Thoracic aorta (tissue), 2 donors: Measurements from ENCODE around the gene FAM3C. TPM values are rescaled to one million over a fixed set of nuclear protein-coding genes. Genes with fewer than 3 reads are reported as not detected.

Experiments used
- ATAC-seq: fragments of 150-250 bp; one replicate; pipeline ENCODE4 v1.8.0; 2017; ENCODE audit warnings: low read depth; ENCODE audit not compliant: insufficient number of reproducible peaks, low FRiP score
- DNase-seq: peaks from one replicate; pipeline ENCODE4 v3.0.0-alpha.2; 2020; ENCODE audit warnings: low spot score
- H3K27ac ChIP-seq, 2 donors: fragments of 200-600 bp; sonication (generic); 1 replicate in 1 of 2; 2 replicates in 1 of 2; pipeline ENCODE4 v1.5.1; 2016; ENCODE audit warnings: mild to moderate bottlenecking in 2 of 2, moderate library complexity in 2 of 2
- H3K27me3 ChIP-seq: fragments of 200-600 bp; sonication (generic); replicated peaks from 2 replicates; pipeline ENCODE4 v1.6.0; 2016; ENCODE audit warnings: mild to moderate bottlenecking; ENCODE audit not compliant: insufficient read depth
- H3K36me3 ChIP-seq: fragments of 200-600 bp; sonication (generic); one replicate; pipeline ENCODE4 v1.5.1; 2016
- H3K4me1 ChIP-seq, 2 donors: fragments of 200-600 bp; sonication (generic); 1 replicate in 1 of 2; 2 replicates in 1 of 2; pipeline versions ENCODE4 v1.5.1 to v1.6.0; 2016; ENCODE audit warnings: low read depth in 2 of 2, mild to moderate bottlenecking in 1 of 2; ENCODE audit not compliant: control insufficient read depth in 1 of 2
- H3K4me3 ChIP-seq: fragments of 200-600 bp; sonication (generic); 2 replicates; pipeline ENCODE4 v1.5.1; 2016; ENCODE audit warnings: mild to moderate bottlenecking
- H3K9me3 ChIP-seq: fragments of 200-600 bp; sonication (generic); 2 replicates; pipeline ENCODE4 v1.5.1; 2016
- total RNA-seq, 2 donors: library from RNA; depleted of rRNA; stranded (reverse); fragments of >200 nt; gene quantifications; one replicate each; pipeline versions ENCODE4 v1.1.0 to v1.2.3, GENCODE V29; 2016
- TF ChIP-seq, protein P1 (sequence below): fragments of 200-600 bp; sonication (generic); IDR thresholded peaks from one replicate; pipeline ENCODE4 v1.5.1; 2019; ENCODE audit warnings: antibody characterized with exemption

FAM3C gene
- total RNA-seq, 2 donors from 2014 or later = 38.9 to 50.2 TPM

DNA sequence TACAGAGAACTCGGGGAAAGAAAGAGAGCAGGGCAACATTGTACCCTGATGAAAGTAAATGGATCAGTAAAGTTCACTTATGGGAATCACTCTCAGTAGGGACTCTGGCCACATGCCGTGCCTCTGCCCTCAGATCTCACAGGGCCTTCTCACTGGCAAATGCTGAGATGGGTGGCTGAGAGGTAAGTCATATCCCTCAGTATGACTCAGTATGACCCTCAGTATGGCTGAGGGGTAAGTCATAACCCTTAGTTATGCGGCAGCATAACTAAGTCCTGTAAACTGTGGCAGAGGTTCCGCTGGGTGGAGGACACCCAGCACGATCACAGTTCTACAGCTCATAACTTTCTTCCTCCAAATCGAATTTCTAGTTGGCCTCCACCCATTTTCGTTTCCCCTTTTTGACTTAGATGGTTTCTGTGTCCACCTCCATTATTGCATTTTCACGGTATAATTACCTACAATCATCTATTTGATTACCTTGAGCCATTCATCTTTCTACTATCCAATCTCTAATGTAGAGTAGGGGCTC is 93.8 kb downstream of the FAM3C start:
- H3K27ac ChIP-seq = no peak overlapping the region
- TF ChIP-seq, protein P1, sequence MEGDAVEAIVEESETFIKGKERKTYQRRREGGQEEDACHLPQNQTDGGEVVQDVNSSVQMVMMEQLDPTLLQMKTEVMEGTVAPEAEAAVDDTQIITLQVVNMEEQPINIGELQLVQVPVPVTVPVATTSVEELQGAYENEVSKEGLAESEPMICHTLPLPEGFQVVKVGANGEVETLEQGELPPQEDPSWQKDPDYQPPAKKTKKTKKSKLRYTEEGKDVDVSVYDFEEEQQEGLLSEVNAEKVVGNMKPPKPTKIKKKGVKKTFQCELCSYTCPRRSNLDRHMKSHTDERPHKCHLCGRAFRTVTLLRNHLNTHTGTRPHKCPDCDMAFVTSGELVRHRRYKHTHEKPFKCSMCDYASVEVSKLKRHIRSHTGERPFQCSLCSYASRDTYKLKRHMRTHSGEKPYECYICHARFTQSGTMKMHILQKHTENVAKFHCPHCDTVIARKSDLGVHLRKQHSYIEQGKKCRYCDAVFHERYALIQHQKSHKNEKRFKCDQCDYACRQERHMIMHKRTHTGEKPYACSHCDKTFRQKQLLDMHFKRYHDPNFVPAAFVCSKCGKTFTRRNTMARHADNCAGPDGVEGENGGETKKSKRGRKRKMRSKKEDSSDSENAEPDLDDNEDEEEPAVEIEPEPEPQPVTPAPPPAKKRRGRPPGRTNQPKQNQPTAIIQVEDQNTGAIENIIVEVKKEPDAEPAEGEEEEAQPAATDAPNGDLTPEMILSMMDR = no peak
- DNase-seq (no peak), ATAC-seq (no peak)
- H3K9me3 ChIP-seq = no peaks in the 10 kb centered on the region
- no peak overlapping the region for H3K4me3 ChIP-seq
- no peaks in the 10 kb centered on the region for H3K4me1 ChIP-seq
- no peaks in the 10 kb centered on the region for H3K27me3 ChIP-seq
- H3K36me3 ChIP-seq = no peaks in the 10 kb centered on the region

DNA sequence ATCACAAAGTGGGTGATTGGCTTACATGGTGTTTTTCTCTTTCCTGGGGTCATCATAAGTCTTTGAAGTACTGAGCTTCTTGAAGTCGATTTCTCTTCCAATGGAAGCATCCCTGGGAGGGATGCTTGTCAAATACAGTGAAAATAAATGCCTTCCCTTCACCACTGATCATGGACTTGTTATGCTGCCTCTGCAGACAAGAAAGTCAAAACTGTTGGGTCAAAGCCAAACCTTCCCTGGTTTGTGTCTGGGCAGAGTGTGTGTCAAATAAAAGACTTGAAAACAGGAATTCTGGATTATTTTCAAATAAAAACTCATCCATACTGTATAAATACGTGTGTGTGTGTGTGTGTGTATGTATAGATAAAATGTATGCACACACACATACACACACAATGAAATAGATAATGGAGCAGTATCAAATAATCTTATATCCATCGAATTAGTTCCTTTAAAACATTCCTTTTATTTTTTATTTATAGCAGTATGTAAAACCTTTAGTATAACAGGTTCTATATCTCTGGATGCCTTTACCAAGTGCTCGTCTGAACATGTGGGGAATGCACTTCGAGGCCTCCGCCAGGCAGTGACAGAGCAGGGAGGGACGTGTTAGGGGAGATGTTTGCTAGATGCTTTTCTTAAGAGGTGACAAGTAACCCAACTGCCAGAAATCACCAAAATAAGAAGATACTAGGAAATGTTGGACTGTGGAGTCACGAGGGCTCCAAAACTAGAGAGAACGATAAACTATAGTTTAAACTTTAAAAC is 94.5 kb downstream of the FAM3C start:
- H3K9me3 ChIP-seq = no peaks in the 10 kb centered on the region
- no peak for ATAC-seq

DNA sequence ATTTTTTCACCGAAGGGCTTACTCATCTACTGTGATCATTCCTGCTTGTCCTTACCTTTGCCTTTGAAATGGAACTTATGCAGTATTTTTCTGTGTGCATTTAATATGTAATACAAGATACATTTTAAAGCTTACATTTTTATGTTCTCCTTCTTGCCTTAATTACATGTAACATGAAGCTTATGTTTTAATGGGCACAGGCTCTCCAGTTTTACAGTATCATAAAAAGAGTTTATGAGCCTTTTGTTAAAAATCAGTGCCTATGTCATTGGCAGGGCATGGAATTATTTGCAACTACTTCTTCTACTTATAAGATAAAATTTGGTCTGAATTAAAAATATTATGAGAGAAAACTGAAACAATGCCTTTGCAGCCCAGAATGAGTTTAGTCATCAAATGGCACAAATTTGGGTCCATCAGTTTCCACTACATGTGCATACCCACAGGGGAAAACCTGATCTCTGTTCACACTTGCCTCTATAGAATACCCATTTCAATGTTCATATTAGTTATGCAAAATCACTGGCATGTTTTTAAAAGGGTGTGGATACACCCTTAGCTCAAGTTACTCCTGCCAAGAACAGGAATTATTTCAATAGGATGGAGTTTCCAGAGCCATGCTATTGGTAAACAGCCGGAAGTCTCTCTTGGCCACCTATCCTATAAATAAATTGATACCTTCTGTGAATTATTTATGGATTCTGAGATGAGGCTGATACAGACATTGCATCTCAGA is 95.3 kb downstream of the FAM3C start:
- Histone ChIP-seq H3K27me3 (no peaks in the 10 kb centered on the region), H3K27ac (no peak overlapping the region), H3K9me3 (no peaks in the 10 kb centered on the region), H3K36me3 (peaks cover 1% of the 10 kb centered on the region), H3K4me3 (no peak overlapping the region), H3K4me1 (no peaks in the 10 kb centered on the region)
- TF ChIP-seq, protein P1 = no peak
- ATAC-seq (no peak), DNase-seq (no peak)

More for the DNA sequence above, 94.5 kb downstream of the FAM3C start:
- H3K27ac ChIP-seq = no peak overlapping the region
- no peaks in the 10 kb centered on the region for H3K36me3 ChIP-seq
- no peak overlapping the region for H3K4me3 ChIP-seq
- TF ChIP-seq, protein P1 = no peak
- H3K27me3 ChIP-seq = no peaks in the 10 kb centered on the region
- H3K4me1 ChIP-seq = no peaks in the 10 kb centered on the region
- DNase-seq = no peak

Other genes with a start within 250 kb of the FAM3C start
- not detected for gene WNT16, start 67.3 kb downstream of the FAM3C start, total RNA-seq